GM12892 (cell line): ENCODE data around the gene SLC25A39.
A peak's percentile ranks its signal among the peaks of the same experiment; 100 is the strongest.

Source experiments
- POLR2A ChIP-seq: IDR thresholded peaks from 2 replicates; pipeline ENCODE4 v1.6.1; 2011; ENCODE audit warnings: low read depth, low read length, control low read depth
- TAF1 ChIP-seq: IDR thresholded peaks from 2 replicates; pipeline ENCODE4 v1.6.1; 2011; ENCODE audit warnings: low read depth, mild to moderate bottlenecking, control low read depth, low read length, borderline replicate concordance

GRCh38 chr17:44318077-44318892, 6.3 kb downstream of the SLC25A39 start:
- 0 out of 2 replicates have a peak, but pooled peaks have one; percentile 8 for TF ChIP-seq POLR2A
- TF ChIP-seq TAF1, result no peak
